Activated CD4-positive, CD25-positive, alpha-beta regulatory T cell treated with anti-CD3 and anti-CD28 coated beads, Interleukin-2, amount 50 U/mL, for 24 hours (primary cell): ENCODE data around the gene ZNF747.

Experiments used
- ATAC-seq, 2 donors: fragments of 150-1000 bp; cut with Tn5 transposase; one replicate each; pipeline ENCODE4 v1.10.0; 2021; ENCODE audit warnings: mild to moderate bottlenecking in 1 of 2, moderate library complexity in 1 of 2

ZNF747 gene

DNA sequence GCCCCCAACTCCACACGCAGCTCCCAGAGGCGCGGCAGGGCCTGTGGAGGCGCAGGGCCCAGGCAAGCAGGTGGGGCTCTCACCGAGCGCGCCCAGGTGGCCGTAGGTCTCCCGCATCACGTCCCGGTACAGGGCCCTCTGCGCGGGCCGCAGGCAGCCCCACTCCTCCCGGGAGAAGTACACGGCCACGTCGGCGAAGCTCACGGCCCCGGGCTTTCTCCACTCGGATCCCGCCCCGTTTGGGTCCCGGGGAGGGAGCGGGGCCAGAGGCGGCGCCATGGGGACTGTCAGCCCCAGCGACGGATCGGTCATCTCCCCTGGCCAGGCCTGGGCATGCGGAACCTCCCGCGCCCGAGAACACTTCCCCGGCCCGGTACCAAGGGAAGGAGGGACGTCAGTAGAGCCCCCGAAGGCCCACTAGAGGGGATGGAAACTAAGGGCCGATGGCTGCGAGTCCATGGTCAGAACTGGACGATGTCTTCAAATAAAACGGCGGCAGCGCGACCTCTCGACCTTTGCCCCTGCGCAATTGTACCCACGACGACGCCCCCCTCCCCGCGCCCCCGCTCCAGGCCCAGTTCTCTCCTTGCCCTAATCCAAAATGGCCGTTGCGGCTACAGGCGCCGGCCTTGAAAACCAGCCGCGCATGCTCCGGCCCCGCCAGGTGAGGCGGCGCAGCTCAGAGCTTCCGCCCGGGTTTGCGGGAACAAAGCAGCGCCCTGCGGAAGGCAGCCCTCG, at the start of gene ZNF747:
Gene ZNF747, minus strand, starts transcription at position 491 of the 738 bp plus-strand sequence. Its CDS starts 179 bp downstream, at position 312.
- ATAC-seq: peak; percentile 80 to 81

DNA sequence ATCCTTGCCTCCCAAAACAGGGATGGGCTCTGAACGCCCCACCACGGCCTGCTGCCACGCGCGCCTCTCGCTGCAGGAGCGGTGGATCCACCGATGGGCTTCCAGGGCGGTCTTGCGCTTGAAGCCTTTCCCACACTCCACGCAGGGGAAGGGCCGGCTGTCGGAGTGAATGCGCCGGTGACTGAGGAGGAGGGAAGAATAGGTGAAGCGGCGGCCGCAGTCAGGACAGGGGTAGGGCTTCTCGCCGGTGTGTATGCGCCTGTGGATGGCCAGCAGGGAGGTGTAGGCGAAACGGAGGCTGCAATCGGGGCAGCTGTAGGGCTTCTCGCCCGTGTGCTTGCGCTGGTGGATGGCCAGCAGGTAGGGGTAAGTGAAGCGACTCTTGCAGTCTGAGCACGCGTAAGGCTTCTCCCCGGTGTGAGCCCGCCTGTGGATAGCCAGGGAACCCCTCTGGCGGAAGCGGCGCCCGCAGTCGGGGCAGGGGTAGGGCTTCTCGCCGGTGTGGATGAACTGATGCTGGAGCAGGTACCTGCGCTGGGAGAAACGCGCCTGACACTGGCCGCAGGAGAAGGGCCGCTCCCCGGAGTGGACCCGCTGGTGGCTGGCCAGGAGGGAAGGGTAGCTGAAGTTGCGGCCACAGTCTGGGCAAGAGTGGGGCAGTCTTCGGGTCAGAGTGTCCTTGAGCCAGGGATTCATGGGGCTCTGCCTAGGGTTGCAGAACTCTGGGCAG, 48.1 kb upstream of the ZNF747 start:
- no peak for ATAC-seq

DNA sequence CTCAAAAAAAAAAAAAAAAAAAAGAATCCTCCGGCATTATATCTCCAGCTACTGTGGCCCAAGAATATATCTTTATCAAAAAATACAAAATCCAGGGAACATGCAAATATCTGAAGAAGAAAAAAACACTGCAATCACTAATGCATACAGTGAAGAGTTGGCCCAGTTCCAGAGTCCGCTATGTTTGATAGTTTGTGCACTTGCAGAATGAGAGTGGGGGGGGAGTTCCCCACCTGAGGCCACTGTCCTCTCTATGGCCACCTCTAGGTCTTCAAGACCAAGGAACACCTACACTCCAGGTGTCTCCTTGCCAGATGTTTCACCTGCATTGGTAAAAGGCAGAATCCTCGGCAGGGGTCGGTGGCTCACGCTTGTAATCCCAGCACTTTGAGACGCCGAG, 46.8 kb upstream of the ZNF747 start:
- no peak for ATAC-seq

DNA sequence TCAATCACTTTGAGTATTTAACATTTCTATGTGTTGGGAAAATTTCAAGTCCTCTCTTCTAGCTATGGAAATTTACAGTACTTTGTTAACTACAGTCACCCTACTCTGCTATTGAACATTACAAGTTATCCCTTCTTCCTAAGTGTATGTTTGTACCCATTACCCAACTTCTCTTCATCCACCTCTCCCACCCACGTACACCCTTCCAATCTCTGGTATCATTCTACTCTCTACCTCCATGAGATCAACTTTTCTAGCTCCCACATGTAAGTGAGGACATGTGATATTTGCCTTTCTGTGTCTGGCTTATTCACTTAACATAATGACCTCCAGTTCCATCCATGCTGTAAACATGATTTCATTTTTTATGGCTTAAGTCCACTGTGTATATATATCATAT, 40.0 kb upstream of the ZNF747 start:
- no peak for ATAC-seq

DNA sequence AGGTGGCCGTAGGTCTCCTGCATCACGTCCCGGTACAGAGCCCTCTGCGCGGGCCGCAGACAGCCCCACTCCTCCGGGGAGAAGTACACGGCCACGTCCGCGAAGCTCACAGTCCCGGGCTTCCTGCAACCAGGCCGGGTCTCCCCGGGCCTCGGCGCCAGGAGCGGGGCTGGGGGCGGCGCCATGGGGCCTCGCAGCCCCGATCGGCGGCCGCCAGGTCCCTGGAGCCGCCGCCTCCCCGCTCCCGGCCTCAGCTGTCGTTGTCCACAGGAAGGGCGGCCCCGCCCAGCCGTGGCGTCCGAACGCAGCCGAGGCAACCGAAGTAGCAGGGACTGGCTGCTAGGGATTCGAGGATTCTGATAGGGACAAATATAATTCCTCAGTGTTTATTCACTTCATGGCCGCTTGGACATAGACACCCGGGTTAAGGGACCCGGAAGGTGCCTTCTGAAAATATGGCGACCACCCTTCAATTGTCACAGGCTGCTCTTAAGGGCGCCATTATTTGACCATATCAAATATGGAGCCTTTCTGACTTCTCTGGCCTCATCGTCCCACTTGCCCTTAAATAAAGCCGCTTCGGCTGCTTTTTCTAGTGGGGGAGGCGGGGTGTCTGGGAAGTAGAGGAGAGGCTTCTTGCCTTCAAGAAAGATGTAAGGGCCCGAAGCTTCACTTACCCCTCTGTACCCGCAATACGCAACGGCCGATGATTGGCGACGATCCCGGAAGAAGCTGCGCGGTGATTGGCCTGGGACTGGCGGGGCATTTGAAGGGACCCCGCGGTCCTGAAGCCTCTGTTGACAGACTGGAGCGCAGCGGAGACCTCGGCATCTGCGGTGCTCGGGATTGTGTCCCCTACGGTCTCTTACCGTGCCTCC, 37.0 kb upstream of the ZNF747 start, which contains the start of gene ZNF688:
Gene ZNF688, minus strand, starts transcription at position 270 of the 878 bp plus-strand sequence. Its CDS starts 85 bp downstream, at position 185.
- peak; percentile 73 to 75 for ATAC-seq

DNA sequence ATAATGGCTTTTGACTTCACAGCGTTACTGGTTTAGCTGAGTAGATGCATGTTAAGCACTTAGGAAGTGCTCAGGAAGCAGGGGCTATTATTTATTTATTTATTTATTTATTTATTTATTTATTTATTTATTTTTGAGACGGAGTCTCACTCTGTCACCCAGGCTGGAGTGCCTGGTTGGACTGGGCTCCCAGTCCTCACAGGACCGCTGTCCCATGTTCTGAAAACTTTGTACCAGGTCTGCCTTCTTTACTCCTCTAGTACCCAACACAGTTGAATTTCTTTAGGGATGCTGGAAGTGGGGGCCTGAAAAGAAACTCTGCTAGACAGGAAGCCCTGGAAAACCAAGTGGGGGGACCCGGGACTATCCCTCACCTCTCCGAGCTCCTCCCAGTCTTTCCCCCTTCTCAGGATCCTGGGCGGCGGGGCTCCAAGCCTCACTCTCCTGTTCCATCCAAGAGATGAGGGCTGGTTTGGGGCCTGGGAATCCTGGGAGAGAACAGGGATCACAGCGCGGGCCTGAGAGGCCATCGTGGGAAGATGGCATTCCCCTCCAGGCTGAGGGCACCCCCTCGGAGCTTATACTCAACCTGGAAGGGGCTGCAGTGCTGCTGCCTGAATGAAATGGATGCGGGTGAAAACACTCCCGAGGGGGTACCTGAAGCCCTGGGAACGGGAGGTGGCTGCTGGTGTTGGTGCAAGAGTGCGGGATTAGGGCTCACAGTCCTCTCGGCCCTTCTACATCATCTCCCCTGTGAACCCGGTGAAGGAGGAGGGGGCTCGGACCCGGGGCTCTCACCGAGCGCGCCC, 36.2 kb upstream of the ZNF747 start:
- no peak for ATAC-seq

DNA sequence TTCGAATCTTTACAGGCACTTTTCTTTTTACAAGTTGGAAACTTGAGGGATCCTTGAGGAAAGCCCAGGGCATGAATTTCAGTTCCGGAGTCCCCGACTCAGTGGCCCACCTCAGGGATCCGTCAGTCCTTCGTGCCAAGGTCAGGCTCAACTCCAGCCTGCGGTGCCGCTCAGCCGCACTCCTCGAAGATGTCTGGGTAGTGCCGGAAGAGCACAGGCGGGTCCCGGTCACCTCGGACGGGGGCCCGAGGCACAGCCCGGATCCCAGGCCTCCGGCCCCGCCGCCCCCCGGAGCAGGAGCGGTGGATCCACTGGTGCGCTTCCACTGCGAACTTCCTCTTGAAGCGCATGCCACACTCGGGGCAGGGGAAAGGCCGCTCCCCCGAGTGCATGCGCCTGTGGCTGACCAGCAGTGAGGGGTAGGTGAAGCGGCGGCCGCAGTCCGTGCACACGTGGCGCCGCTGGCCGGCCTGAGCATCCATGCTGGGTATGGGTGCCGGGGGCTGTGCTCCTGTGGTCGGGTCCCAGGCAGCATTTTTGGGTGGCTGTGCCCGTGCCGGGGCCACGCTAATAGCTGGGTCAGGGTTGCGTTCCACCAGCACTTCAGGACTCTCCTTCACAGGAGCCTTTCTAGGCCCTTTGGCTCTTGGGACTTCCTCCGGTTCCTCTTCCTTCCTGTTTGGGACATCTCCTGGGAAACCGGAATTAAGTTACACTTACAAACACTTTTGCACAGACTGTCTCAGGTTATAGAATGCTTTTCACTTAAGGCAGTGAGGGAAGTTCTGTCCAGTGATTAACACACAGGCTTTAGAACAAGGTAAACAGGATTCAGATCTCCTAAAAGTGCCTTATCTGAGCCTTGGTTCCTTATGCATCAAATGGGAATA, 35.3 kb upstream of the ZNF747 start:
- no peak for ATAC-seq

DNA sequence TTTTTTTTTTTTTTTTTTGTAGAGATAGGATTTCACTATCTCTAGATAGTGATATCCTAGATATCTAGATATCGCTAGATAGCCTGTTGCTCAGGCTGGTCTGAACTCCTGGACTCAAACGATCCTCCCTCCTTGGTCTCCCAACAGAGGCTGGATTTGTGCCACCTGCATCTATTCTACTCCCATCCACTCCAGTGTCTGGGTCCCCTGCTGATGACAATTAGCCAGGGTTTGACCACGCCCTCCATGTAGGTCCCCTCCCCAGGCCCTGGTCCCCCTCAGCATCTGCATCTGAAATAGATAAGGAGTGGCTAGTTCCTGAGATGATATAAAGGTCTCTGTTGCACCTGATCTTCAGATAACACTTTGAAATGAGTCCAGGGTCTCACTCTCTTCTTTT, 34.6 kb upstream of the ZNF747 start:
- ATAC-seq: no peak

DNA sequence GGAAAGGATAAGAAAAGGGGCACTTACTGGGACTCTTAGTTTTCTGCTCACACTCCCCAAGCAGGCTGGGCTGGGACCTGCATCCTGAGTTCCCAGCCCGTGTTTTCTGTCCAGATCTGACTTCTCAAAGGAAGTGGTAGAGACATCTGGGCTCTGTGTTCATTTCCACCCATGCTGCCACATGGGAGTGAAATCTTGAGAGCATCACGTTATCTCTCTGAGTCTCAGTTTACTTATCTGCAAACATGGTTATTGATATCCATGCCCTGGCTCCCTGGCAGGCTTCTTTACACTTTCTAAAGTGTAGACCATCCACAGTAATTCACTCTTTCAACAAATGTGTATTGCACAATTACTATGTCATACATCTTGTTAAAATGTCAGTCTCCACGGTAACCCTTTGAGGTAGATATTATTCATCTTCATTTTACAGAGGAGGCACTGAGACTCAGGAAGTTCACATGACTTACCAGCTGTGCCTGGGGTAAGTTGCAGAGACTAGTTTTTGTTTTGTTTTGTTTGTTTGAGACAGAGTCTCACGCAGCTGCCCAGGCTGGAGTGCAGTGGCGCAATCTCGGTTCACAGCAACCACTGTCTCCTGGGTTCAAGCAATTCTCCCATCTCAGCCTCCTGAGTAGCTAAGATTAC, 33.5 kb upstream of the ZNF747 start:
- peak; percentile 60 to 66 for ATAC-seq

DNA sequence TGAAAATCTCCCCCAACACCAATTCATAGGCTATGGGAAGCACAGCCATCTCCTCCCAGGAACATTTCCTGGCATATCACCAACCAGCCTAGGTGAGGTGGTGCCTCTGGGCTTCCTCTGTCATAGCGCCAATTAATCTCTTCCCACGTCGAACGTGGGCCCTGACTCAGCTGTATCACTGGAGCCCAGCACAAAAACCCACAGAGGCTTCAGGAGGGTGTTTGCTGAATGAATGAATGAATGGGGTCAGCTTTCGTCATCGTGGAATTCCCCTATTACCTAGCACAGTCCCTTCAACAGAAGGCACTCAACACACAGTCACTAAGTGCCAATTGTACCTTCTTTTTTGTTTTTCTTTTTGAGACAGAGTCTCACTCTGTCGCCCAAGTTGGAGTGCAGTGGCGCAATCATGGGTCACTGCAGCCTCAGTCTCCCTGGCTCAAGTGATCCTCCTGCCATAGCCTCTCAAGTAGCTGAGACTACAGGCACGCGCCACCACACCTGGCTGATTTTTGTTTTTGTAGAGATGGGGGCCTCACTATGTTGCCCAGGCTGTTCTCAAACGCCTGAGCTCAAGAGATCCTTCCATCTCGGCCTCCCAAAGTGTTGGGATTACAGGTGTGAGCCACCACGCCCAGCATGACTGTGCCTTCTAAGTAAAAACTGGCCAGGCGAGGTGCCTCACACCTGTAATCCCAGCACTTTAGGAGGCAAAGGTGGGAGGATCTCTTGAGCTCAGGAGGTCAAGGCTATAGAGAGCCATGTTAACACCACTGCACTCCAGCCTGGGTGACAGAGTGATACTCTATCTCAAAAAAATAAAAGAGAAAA, 32.7 kb upstream of the ZNF747 start:
- ATAC-seq: peak; percentile 58 to 68

DNA sequence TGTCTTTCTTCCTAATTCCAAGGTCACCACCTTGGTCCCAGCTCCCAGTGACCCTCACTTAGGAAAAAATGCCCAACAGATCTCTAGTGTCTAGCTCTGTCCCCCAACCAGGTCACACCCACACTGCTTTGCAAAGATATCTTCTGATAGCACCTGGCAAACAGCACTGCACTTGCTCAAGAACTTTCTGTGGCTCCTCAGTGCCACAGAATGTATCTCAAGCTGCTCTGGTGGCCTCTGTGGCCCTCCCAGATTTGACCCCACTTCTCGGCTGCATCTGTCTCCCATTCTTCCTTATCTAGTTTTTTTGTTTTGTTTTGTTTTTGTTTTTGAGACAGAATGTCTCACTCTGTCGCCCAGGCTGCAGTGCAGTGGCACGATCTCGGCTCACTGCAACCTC, 31.9 kb upstream of the ZNF747 start:
- no peak for ATAC-seq

DNA sequence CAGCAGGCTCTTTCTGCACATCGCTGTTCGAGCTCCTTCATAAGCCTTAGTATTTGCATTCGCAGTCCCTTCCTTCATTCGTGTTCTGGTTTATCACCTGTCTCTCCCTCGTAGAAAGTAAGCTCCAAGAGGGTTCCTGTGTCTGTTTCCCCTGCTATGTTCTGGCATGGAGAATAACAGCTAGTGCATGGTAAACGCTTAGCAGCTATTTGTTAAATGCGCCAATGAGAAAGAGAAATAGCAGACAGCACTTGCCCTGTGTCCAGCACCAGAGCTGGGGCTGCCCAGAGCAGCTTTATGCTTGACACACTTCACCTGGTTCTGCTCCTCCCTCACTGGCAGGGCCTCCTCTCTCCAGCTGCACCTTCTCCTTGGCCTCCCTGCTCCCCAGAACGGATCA, 31.3 kb upstream of the ZNF747 start:
- ATAC-seq: no peak

DNA sequence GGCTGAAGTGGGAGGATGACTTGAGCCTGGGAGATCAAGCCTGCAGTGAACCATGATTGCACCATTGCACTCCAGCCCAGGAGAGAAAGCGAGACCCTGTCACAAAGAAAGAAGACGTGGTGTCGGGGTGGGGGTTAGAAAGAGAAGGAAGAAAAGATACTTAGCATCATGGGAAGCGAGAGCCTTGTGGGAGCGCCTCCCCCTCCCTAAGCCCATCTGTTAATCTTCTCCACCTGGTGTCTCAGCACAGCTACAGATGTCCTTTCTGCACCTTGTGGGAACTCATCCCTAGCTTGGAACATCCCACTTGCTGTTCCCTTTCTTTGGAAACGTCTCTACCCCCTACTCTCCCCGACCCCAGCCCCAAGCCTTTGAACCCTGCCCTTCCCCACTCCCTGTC, 30.9 kb upstream of the ZNF747 start:
- no peak for ATAC-seq

DNA sequence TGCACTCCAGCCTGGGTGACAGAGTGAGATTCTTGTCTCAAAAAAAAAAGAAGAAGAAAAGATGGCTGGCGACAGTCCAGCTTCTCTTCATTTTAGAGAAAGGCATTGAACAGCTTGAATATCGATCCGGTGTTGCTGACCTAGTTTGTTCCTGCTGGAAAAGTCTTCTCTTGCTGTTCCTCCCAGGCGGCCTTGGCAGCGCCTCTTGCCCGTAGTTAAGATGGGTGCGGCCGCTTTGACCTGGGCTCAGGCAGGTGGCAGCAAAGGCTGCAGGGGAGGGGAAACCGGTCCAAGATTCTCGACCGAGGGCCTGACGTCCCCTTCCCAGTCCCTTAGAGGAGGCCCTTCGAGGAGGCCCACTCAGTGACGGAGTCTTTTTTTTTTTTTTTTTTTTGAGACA, 27.4 kb upstream of the ZNF747 start:
- ATAC-seq: no peak

DNA sequence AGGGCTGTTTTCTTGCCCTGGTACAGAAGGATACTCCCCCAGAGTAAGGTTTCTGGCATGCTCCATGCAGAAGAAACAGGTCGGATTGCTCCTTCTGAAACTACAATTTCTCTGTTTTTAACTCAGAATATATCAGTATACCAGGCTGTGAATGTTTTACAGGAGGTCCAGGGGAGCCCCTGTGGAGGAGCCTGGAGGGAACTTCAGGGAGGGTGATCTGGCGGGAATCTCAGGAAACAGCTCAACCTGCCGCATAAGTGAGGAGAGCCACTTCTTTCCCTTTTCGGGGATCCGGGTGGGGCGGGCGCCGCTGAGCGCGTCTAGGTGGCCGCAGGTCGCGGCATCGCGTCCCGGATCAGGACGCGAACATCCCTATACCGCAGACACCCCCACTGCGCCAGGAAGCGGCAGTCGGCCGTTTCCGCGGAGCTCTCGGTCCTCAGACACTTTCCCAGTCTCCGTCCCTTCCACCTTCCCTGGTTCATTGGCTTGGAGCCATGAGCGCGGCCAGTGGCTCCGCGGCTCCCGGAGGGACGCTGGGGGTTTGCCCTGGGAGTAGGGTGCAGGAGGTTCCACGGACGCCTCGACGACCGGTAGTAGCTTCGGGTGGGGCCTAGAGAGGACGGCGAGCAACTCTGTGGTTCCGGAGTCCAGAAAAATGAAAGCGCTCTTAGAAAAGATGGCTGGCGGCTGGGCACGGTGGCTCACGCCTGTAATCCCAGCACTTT, 26.6 kb upstream of the ZNF747 start:
- ATAC-seq: no peak

DNA sequence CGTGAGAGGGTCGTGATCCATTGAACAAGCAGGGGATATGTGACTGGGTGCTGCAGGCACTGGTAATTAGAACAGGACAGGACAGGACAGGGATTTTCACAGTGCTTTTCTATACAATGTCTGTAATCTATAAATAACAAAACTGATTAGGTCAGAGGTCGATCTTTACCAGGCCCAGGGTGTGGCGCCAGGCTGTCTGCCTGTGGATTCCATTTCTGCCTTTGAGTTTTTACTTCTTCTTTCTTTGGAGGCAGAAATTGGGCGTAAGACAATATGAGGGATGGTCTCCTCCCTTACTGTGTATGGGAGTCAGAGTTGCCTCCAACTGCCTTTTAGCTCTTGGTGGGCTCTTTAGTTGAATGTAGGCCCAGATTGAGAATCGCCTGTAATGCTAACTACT, 25.0 kb upstream of the ZNF747 start:
- ATAC-seq: no peak

DNA sequence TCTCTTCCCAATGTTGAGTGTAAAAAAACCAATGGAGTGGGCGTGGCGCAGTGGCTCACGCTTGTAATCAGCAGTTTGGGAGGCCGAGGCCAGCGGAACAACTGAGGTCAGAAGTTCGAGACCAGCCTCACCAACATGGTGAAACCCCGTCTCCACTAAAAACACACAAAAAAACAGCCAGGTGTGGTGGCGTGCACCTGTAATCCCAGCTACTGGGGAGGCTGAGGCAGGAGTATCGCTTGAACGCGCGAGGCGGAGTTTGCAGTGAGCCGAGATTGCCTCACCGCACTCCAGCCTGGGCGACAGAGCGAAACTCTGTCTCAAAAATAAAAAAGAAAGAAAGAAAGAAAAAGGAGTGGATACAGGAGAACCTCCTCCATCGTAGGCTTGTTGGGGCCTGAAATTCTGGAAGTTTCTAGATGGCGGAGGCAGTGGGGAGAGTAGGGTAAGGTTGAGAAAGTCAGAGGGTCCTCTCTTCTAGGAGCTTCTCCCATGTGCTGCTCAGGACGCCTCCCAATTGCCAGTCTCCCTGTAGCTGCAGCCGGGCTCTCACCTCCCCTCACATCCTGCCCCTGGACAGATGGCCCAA, 24.2 kb upstream of the ZNF747 start:
- ATAC-seq: no peak

DNA sequence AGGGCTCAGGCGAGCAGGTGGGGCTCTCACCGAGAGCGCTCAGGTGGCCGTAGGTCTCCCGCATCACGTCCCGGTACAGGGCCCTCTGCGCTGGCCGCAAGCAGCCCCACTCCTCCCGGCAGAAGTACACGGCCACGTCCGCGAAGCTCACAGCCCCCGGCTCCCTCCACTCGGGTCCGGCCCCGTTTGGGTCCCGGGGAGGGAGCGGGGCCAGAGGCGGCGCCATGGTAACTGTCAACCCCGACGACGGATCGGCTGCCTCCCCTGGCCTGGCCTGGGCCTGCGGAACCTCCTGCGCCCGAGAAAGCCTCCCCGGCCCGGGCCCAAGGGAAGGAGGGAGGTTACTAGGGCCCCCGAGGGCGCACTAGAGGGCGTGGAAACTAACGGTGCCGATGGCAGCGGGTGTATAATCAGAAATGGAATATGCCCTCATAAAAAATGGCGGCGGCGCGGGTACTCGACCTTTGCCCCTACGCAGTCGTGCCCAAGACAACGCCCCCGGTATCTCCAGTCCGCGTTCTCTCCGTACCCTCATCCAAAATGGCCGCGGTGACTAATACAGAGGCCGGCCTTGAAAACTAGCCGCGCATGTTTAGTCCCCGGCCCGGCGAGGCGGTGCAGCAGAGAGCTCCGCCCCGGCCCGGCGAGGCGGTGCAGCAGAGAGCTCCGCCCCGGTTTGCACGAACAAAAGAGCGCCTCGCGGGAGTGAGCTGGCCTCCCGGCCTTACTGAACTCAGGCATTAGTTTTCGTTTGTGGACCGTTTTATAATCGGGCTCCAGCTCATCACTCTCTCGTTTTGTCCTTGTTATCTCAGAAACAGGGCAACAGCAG, 23.5 kb upstream of the ZNF747 start, which contains the start of gene ZNF764:
Gene ZNF764, minus strand, starts transcription at position 418 of the 832 bp plus-strand sequence. Its CDS starts 192 bp downstream, at position 226.
- ATAC-seq: peak; percentile 94 to 97
